GM18951 (cell line): ENCODE results near the gene HEMK1.

Experiments
- POLR2A ChIP-seq: IDR thresholded peaks from 4 replicates; pipeline ENCODE4 v1.6.1; 2011; ENCODE audit warnings: mild to moderate bottlenecking; ENCODE audit not compliant: insufficient read length, insufficient read depth; ENCODE audit errors: extremely low read depth
- in situ Hi-C: fragments of 300-500 bp; cut with MboI; formaldehyde crosslinking; loops from one replicate; pipeline ENCODE4 v1.12.0; 2022; ENCODE audit warnings: low sequenced_read_pairs, mixed read lengths, inconsistent platforms; ENCODE audit not compliant: unreplicated experiment

HEMK1 gene

DNA sequence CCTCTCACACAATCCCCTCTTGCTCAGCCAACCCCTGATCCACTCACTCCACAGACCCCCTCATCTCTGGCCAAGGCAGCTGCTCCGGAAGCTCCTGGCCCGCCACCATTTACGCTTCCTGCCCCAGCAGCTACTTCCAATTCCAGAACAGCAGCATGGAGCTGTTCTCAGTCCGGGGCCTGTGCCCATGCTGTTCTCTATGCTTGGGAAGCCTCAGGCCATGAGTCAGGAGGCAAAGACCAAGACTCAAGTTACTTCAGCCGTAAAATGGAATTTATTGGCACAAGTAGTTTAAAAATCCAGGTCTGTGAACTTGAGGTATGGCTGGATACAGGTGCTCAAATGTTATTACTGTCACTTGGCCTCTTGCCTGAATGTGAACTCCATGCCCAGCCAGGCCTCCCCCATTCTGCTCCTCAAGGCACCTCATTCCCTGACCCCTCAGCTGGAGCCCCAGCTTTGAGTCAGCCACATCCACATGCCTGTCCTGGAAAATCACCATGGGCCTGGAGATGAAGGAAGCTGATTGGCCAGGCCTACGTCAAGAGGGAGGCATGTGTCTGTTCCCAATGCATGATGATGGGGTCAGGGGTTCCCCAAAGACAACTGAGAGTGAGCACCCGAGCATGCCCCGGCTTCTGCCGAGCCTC is 34.5 kb upstream of the HEMK1 start:
- no peak for TF ChIP-seq POLR2A
- in situ Hi-C loops = no loop called here

DNA sequence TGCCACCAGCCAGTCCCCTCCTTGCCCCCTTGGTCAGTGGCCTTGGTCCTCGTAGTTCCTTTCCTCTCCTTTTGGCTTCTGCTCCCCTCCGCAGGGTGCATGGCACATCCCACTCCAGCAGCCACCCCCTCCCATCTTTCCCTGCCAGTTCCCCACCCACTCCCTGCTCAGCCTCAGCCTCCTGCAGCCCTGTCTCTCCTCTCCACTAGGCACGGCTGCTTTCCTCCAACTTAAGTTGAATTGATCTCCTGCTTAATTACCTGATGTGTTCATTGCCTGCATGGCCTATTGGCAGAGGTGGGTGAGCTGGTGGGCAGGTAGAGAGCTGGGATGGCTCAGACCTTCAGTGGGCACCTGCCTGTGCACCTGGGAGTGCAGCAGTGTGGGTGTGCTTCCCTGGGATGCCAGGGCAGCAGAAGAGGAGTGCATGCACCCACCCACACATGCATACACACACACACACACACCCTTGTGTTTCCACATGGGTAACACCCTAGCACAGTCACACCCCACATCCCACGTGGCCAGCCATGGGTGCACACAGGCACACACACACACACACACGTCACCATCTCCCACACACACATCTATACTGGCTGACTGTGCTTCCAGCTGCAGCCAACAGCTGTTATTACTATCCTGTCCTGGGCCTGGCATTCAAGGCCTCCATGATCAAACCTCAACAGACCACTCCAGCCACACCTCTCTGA is 32.7 kb upstream of the HEMK1 start:
- in situ Hi-C loops = no loop called here

DNA sequence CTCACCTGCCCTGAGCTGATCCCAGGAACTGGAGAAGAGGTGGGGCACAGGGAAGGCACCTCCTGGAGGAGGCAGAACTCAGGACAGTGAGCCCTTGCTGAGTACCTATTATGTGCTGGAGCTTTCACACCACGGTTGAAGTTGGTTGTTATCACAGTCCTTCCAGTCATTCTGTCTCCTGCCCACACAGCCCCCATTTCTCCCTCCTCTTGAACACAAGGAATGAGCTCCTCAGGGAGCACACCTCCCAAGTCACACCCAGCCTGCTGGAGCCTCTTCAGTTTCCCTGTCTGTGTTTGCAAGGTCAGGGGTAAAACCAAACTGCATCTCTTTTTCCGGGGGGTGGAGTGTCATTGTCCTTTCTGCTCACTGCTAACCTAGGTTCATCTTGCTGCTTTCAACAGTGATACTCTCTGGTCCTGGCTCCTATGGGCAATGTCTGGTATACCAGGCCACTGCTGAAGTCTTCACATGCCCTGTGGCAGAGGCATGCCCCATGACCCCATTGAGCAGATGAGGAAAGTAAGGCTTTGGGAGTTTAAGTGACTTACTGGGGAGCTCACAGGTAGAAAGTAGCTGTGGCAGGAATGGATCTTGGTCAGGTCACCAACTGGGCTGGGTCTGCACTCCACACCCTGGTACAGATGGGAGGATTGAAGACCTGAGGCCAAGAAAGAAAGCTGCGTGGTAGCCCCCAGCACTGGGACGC is 31.7 kb upstream of the HEMK1 start:
- in situ Hi-C loops = no loop called here
- no peak for TF ChIP-seq POLR2A

More for the DNA sequence above, 32.7 kb upstream of the HEMK1 start:
- TF ChIP-seq POLR2A = no peak

DNA sequence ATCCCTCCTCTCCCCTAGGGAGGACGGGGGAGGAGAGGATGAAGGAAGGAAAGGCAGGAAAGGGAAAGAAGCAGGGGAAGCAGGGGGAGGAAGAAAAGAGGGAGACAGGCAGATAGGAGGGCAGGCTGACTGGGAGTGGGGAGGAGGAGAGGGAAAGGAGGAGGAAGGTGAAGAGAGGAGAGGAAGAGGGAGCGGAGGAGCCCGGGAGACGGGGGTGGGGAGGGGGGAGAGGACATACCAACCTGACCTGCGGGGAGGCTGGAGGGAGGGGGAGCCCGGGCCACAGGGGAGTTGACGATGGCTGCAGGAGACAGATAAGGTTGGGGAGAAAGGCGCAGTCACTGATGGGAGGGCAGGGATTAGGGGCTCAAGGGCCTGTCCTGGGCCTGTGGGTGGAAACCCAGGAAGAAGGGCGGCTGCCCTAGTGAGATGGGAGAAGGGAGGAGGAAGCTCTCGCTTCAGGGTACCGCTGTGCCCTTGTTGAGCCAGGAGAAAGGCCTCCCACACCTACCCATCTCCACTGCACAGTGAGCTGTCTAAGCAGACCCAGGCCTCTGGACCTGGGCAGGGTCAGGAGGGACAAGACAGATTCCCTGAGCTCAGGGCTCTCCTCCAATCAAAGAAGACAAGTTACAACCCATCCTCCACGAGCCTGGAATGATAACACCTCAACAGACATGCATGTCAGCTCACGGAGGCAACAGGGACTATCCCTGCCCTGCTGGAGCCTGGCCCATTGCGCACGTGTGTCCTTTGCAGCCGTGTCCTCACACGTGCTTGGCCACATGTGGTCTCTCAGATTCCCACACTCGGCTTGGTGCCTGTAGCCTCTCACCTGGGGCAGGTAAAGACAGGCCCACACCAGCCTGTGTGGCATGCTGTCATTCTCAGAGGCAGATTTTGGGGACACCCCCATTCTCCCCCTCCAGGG is 29.7 kb upstream of the HEMK1 start:
- in situ Hi-C loops = loop anchor here (10.0 kb wide), 1 partner anchor 195 kb away; the partner anchor contains the start of genes RASSF1 and ZMYND10
- TF ChIP-seq POLR2A = no peak

DNA sequence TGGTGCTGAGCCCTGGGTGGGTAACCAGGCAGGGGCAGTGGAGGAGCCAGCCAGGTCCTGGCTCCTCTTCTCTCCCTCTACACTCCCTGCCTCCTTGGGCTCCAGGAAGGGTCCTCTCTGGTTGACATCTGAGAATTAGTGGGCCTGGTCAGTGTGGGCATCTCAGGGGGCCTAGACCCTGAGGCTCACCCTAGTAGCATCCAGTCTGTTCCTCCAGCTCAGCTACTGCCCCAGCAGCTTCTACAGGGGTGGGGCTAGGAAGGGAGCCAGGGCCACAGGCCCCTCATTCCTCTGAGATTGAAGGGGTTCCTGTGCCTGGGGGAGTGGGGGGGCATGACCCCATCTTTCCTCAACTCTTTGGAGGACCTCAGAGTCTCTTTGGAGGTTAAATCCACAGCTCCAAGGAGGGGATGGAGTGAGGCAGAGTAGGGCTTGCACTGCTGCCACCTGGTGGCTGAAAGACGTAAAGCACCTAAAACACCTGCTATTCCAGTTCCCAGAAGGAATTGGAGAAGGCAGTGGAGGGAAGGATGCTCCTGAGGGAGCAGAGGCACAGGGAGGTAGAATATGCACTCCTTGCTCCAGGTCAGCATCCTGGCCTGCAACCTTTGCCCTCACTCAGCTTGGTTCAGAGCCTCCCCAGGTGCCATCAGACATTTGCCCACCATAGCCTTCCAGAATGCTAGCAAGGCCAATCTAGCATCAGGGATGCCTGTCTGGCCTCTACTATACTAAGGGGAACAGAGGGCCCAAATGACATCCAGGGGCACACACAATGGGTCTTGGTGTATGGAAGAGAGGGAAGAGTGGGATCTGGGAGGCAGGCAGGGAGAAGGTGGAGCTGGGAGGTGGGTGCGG is 26.9 kb upstream of the HEMK1 start:
- TF ChIP-seq POLR2A = no peak
- in situ Hi-C loops = loop anchor here (10.0 kb wide), 1 partner anchor 198 kb away; the partner anchor contains the start of genes RASSF1 and ZMYND10

DNA sequence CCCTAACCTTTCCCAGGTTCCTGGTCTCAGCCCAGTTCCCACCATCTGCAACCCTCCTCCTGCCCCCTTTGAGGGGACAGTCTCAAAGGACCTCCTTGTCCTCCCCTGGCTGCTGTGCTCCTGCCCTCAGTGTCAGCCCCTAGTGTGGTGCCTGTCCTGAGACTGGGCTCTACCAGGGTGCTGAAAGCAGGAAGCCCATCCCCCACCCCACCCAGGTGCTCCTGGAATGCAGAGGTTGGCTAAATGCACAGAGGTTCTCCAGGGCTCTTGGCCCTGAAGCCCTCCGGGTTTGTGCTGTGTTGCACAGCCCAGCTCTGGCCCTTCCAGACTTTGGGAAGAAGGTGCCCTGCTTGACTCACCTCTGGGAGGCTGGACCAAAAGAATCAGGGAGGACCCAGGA is 23.5 kb upstream of the HEMK1 start:
- in situ Hi-C loops = loop anchor here (10.0 kb wide), 1 partner anchor 201 kb away; the partner anchor contains the start of genes RASSF1 and ZMYND10
- TF ChIP-seq POLR2A = no peak

DNA sequence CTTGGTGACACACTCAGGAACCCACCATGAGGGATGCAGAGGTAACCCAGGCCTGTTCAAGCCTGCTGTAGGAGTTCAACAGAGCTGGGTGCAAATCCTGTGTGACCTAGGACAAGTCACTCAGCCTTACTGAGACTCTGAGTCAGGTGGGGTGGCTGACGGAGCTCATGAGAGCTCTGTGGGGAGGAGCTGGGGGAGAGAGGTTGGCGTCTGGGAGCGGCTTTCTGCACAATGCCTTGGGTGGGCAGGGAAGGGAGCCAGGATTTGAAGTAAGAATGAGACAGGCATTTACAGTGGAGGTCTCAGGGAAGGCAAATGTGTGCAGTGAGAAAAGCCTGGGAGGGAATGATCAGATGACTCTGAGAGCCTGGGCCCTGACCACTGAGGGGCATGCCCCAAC is 20.1 kb upstream of the HEMK1 start:
- in situ Hi-C loops = loop anchor here (10.0 kb wide), 1 partner anchor 204 kb away; the partner anchor contains the start of genes RASSF1 and ZMYND10
- TF ChIP-seq POLR2A = no peak

DNA sequence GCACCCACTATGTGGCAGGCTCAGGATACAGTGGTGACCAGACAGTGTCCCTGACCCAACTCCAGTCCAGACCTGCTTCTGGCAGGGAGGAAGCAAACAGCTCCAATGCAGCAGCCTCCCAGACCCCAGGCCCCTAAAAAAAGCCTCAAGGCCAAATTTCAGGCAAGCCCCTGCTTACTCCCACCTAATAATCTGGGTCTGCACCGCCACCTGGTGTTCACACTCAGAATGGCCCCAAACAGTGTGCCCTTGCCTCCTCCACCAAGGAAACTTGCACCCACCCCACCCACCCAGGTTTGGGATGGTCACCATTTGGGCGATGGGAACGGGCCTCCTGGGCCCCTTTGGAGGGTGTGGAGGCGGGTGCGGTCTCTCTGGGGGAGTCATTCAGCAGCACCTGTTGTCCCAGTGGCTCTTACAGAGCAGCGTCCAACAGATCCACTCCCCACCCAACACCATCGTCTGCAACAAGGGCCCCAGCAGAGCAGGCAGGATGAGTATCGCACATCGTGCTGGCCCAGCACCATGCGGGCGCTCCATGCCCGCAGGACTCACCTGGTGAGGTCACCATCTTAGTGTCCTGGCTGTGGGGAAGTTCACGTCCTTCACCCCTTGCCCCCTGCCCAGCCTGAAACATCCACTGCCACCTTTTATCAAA is 19.1 kb upstream of the HEMK1 start:
- TF ChIP-seq POLR2A = no peak
- in situ Hi-C loops = no loop called here

DNA sequence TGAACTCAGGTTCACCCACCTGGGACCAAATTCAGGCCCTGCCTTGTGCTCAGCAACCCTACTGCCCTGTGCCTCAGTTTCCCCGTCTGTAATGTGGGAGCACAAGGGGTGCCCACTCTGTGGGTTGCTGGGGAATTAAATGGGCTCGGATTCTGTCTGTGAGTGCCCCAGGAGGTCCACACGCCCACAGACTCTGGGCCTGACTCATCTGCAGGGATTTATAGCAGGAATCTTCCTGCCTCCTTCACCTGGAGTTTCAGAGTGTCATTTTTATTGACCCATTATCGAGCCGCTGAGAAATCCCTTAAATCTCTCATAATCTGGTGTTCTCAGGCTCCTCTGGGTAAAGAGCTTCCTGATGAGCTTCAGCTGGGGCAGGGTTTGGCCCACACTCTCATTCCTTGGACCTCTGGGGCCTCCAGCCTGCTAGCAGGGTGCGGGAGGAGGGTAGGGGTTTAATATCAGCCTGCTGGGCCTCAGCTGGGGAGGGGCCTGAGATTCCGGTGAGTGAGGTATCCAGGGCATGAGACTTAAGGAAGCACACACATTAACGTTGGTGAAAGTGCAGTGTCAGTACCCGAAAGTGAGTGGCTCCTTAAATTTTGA is 18.2 kb upstream of the HEMK1 start:
- TF ChIP-seq POLR2A = no peak
- in situ Hi-C loops = no loop called here

DNA sequence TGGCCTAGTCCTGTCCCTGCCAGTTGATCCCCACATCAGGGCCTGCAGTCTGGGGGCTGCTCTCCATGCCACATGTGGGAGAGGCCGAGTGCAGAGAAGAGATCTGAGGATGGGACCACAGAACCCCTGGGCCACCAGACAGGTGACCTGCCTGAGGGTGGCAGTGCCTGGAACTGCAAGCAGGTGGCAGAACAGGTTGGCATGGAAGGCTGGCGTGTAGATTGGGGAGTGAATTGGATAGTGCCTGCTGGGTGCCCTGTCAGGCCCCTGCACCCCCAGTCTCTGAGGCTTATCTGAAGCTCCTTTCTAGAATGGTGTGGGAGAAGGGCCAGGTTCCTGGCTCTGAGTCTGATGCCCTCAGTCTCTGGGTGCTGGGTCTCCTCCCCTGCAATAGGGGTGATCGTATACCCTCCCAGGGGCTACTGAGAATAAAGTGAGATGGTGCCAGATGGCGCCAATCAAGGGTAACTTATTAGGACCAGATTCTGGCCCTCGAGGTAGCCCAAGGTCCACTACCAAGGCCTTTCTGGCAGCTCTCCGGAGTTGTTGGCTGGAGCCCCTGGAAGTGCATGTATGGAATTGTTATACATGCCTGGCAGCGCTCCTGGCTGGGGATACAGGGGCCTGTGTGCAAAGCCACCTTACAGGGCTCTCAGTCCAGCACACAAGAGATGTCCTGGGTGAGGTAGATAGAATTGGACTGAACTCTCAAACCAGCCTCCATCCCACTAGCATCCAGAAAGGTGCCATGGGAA is 17.5 kb upstream of the HEMK1 start:
- no peak for TF ChIP-seq POLR2A
- in situ Hi-C loops = no loop called here
